Endodermal cell (in vitro differentiated cells): ENCODE data around the gene KRT15. TPM values are rescaled to one million over a fixed set of nuclear protein-coding genes. Genes with fewer than 3 reads are reported as not detected.

Experiments
- DNase-seq: peaks from one replicate; pipeline ENCODE4 v3.0.0-alpha.2; 2017
- H3K27ac ChIP-seq: 2 replicates; pipeline ENCODE4 v1.5.1; 2013; ENCODE audit warnings: mild to moderate bottlenecking, low read depth, low read length, moderate library complexity
- H3K27me3 ChIP-seq: 2 replicates; pipeline ENCODE4 v1.6.1; 2013; ENCODE audit warnings: mild to moderate bottlenecking, low read length, moderate library complexity; ENCODE audit not compliant: insufficient read depth, control insufficient read depth, poor library complexity, severe bottlenecking
- H3K36me3 ChIP-seq: 2 replicates; pipeline ENCODE4 v1.7.0; 2013; ENCODE audit warnings: mild to moderate bottlenecking, low read length, moderate library complexity; ENCODE audit not compliant: control insufficient read depth, insufficient read depth
- H3K4me1 ChIP-seq: one replicate; pipeline ENCODE4 v1.7.0; 2013; ENCODE audit warnings: low read length; ENCODE audit not compliant: control insufficient read depth, insufficient read depth
- H3K4me3 ChIP-seq: 2 replicates; pipeline ENCODE4 v1.5.1; 2013; ENCODE audit warnings: mild to moderate bottlenecking, low read length, moderate library complexity
- H3K9ac ChIP-seq: 2 replicates; pipeline ENCODE4 v1.6.1; 2013; ENCODE audit warnings: mild to moderate bottlenecking, low read length, moderate library complexity; ENCODE audit not compliant: poor library complexity, severe bottlenecking; ENCODE audit errors: extremely low read depth
- H3K9me3 ChIP-seq: 2 replicates; pipeline ENCODE4 v1.6.1; 2013; ENCODE audit warnings: mild to moderate bottlenecking, low read length, moderate library complexity; ENCODE audit not compliant: control insufficient read depth
- H3K27ac Mint-ChIP-seq: 2 replicates; pipeline ENCODE4 v1.8.0; 2020; ENCODE audit warnings: mixed read lengths
- H3K27me3 Mint-ChIP-seq: 2 replicates; pipeline ENCODE4 v1.8.0; 2021; ENCODE audit warnings: mild to moderate bottlenecking, mixed read lengths; ENCODE audit not compliant: insufficient read depth
- H3K36me3 Mint-ChIP-seq: 2 replicates; pipeline ENCODE4 v1.8.0; 2020; ENCODE audit warnings: low read depth, mixed read lengths
- H3K4me1 Mint-ChIP-seq: 2 replicates; pipeline ENCODE4 v1.8.0; 2020; ENCODE audit warnings: mixed read lengths
- H3K4me3 Mint-ChIP-seq: 2 replicates; pipeline ENCODE4 v1.8.0; 2020; ENCODE audit warnings: mild to moderate bottlenecking, moderate library complexity, mixed read lengths
- H3K9me3 Mint-ChIP-seq: 2 replicates; pipeline ENCODE4 v1.8.0; 2020; ENCODE audit warnings: mild to moderate bottlenecking, mixed read lengths
- CTCF ChIP-seq: fragments of 200-600 bp; sonication (generic); conservative IDR thresholded peaks from 2 replicates; pipeline ENCODE4 v1.5.0; 2021; ENCODE audit warnings: antibody characterized with exemption, mild to moderate bottlenecking
- WGBS, 2 experiments: methylation state at CpG; one replicate each; pipeline versions ENCODE4 v1.1.5 to v1.1.7; 2013; ENCODE audit warnings: missing lambda C conversion rate in 2 of 2, mixed read lengths in 1 of 2; ENCODE audit not compliant: insufficient coverage in 1 of 2, insufficient read length in 1 of 2; 5-methylcytosine and 5-hydroxymethylcytosine counted together
- total RNA-seq, 2 donors: library from RNA; stranded (reverse); fragmentation: NEBNext Ultra II Directional in 1 of 2; extraction: Animal tissue kit (Norgen Biotek cat#: 25700) in 1 of 2; gene quantifications; 2 replicates in 1 of 2; 3 replicates in 1 of 2; pipeline ENCODE4 v1.2.1, GENCODE V29; 2021

KRT15 gene
- total RNA-seq, 2 donors from 2014 or later = 0.95 to 1.2 TPM

- H3K36me3 Mint-ChIP-seq = no peaks in the 10 kb centered on the region
These were observed 29.5 kb upstream of the KRT15 start for GRCh38 chr17:41547921-41548843.

GRCh38 chr17:41547378-41547841 lies 28.7 kb upstream of the KRT15 start:
- no peaks in the 10 kb centered on the region for H3K27me3 ChIP-seq
- H3K4me1 ChIP-seq = peaks cover 6% of the 10 kb centered on the region
- peaks cover 20% of the 10 kb centered on the region for H3K4me1 Mint-ChIP-seq
- H3K9ac ChIP-seq = no peak overlapping the region
- H3K4me3 Mint-ChIP-seq = no peak overlapping the region
- H3K27ac ChIP-seq = no peak overlapping the region
- no peak for TF ChIP-seq CTCF
- H3K36me3 ChIP-seq = no peaks in the 10 kb centered on the region
- DNase-seq = peak; percentile 70
- H3K27ac Mint-ChIP-seq = no peak overlapping the region
- H3K9me3 ChIP-seq = peaks cover 8% of the 10 kb centered on the region
- H3K27me3 Mint-ChIP-seq = peaks cover 7% of the 10 kb centered on the region
- peaks cover 10% of the 10 kb centered on the region for H3K9me3 Mint-ChIP-seq
- WGBS, 2 experiments = 78 to 100% methylated on average over 3 to 9 of the region's 9 CpGs
- H3K4me3 ChIP-seq = no peak overlapping the region
- H3K36me3 Mint-ChIP-seq = no peaks in the 10 kb centered on the region

More at GRCh38 chr17:41547921-41548843, 29.5 kb upstream of the KRT15 start:
- Histone ChIP-seq H3K27ac (peak overlapping the region; percentile 74), H3K4me1 (peaks cover 6% of the 10 kb centered on the region), H3K9me3 (peaks cover 8% of the 10 kb centered on the region), H3K9ac (no peak overlapping the region), H3K4me3 (no peak overlapping the region), H3K27me3 (no peaks in the 10 kb centered on the region), H3K36me3 (no peaks in the 10 kb centered on the region)
- H3K27me3 Mint-ChIP-seq = peaks cover 8% of the 10 kb centered on the region
- TF ChIP-seq CTCF = no peak
- DNase-seq = peak; percentile 64
- 82 to 85% methylated on average over 6 to 23 of the region's 23 CpGs for WGBS, 2 experiments
- peaks cover 20% of the 10 kb centered on the region for H3K4me1 Mint-ChIP-seq
- peak overlapping the region; percentile 33 for H3K4me3 Mint-ChIP-seq
- H3K27ac Mint-ChIP-seq = peak overlapping the region; percentile 72
- peaks cover 10% of the 10 kb centered on the region for H3K9me3 Mint-ChIP-seq

DNA sequence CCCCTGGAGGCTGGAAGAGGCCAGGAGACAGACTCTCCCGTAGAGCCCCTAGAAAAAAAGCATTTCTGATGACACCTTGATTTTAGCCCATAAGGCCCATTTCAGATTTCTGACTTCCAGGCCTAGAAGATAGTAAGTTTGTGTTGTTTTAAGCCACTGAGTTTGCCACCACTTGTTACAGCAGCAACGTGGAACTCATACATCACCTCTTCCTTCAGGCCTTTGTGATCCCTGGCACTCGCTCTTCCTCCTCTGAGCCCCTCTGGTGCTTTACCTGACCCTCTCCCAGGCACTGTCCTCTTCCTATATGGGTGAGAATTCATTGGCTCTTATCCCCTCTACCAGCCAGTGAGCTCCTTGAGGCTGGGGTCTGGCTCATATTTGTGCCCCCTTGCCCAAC lies 28.1 kb upstream of the KRT15 start:
- Histone ChIP-seq H3K4me3 (no peak overlapping the region), H3K27me3 (no peaks in the 10 kb centered on the region), H3K9ac (no peak overlapping the region), H3K4me1 (peaks cover 6% of the 10 kb centered on the region), H3K9me3 (peaks cover 8% of the 10 kb centered on the region), H3K27ac (no peak overlapping the region), H3K36me3 (no peaks in the 10 kb centered on the region)
- DNase-seq = no peak
- peaks cover 7% of the 10 kb centered on the region for H3K27me3 Mint-ChIP-seq
- H3K4me1 Mint-ChIP-seq = peaks cover 20% of the 10 kb centered on the region
- TF ChIP-seq CTCF = no peak
- peaks cover 10% of the 10 kb centered on the region for H3K9me3 Mint-ChIP-seq
- no peak overlapping the region for H3K27ac Mint-ChIP-seq
- H3K4me3 Mint-ChIP-seq = no peak overlapping the region
- no peaks in the 10 kb centered on the region for H3K36me3 Mint-ChIP-seq
- WGBS, 2 experiments = 82 to 85% methylated on average over 2 to 3 of the region's 3 CpGs
